ENCODE data around the gene BRMS1L.
"Not testable (repeated sequence)": the region's sequence is repeated elsewhere in the genome, so short reads cannot be mapped to it uniquely, and the experiment has no call there.

BRMS1L gene

GRCh38 chr14:35821564-35822411 is 4.3 kb upstream of the BRMS1L start:
- DNase-seq (ENCODE audit: low read depth in 1 of 2, low spot score in 1 of 2): no peak

- no peak for DNase-seq (ENCODE audit: low read depth in 1 of 2, low spot score in 1 of 2)
Observed at GRCh38 chr14:35822501-35822900, 3.6 kb upstream of the BRMS1L start.

GRCh38 chr14:35824446-35825165 is 1.5 kb upstream of the BRMS1L start:
- DNase-seq (ENCODE audit: low read depth in 1 of 2, low spot score in 1 of 2): not testable (repeated sequence)

GRCh38 chr14:35825968-35826217 is 245 bp upstream of the BRMS1L start:
- DNase-seq (ENCODE audit: low read depth in 1 of 2, low spot score in 1 of 2): no peak

- no peak for DNase-seq (ENCODE audit: low read depth in 1 of 2, low spot score in 1 of 2)
Observed at GRCh38 chr14:35826952-35827416, 846 bp downstream of the BRMS1L start.

- DNase-seq (ENCODE audit: low read depth in 1 of 2, low spot score in 1 of 2): no peak
Observed at GRCh38 chr14:35827678-35828472, 1.7 kb downstream of the BRMS1L start.

- no peak for DNase-seq (ENCODE audit: low read depth in 1 of 2, low spot score in 1 of 2)
Observed at GRCh38 chr14:35829449-35829848, 3.3 kb downstream of the BRMS1L start.

GRCh38 chr14:35835208-35835982 is 9.3 kb downstream of the BRMS1L start:
- DNase-seq (ENCODE audit: low read depth in 1 of 2, low spot score in 1 of 2): no peak

- DNase-seq (ENCODE audit: low read depth in 1 of 2, low spot score in 1 of 2): not testable (repeated sequence)
Observed at GRCh38 chr14:35841704-35842103, 15.6 kb downstream of the BRMS1L start.

GRCh38 chr14:35842245-35842644 is 16.1 kb downstream of the BRMS1L start:
- DNase-seq (ENCODE audit: low read depth in 1 of 2, low spot score in 1 of 2): not testable (repeated sequence)

- no peak for DNase-seq (ENCODE audit: low read depth in 1 of 2, low spot score in 1 of 2)
Observed at GRCh38 chr14:35844494-35844893, 18.4 kb downstream of the BRMS1L start.

GRCh38 chr14:35847636-35848035 is 21.5 kb downstream of the BRMS1L start:
- DNase-seq (ENCODE audit: low read depth in 1 of 2, low spot score in 1 of 2): no peak

- DNase-seq (ENCODE audit: low read depth in 1 of 2, low spot score in 1 of 2): no peak
Observed at GRCh38 chr14:35849122-35849521, 23.0 kb downstream of the BRMS1L start.

- no peak for DNase-seq (ENCODE audit: low read depth in 1 of 2, low spot score in 1 of 2)
Observed at GRCh38 chr14:35851823-35852222, 25.7 kb downstream of the BRMS1L start.

GRCh38 chr14:35853225-35853624 is 27.1 kb downstream of the BRMS1L start:
- DNase-seq (ENCODE audit: low read depth in 1 of 2, low spot score in 1 of 2): no peak

- DNase-seq (ENCODE audit: low read depth in 1 of 2, low spot score in 1 of 2): no peak
Observed at GRCh38 chr14:35854696-35855270, 28.6 kb downstream of the BRMS1L start.

GRCh38 chr14:35855876-35856481 is 29.8 kb downstream of the BRMS1L start:
- DNase-seq (ENCODE audit: low read depth in 1 of 2, low spot score in 1 of 2): no peak

- no peak for DNase-seq (ENCODE audit: low read depth in 1 of 2, low spot score in 1 of 2)
Observed at GRCh38 chr14:35858521-35859209, 32.5 kb downstream of the BRMS1L start.

GRCh38 chr14:35861204-35861868 is 35.2 kb downstream of the BRMS1L start:
- DNase-seq (ENCODE audit: low read depth in 1 of 2, low spot score in 1 of 2): no peak

Data from activated CD4-positive, alpha-beta T cell treated with anti-CD3 and anti-CD28 coated beads, Interleukin-2, amount 50 U/mL, for 24 hours (primary cell).